UCSD-AML1 (cell line): Measurements from ENCODE around the gene LCNL1.
"Not testable (repeated sequence)": the region's sequence is repeated elsewhere in the genome, so short reads cannot be mapped to it uniquely, and the experiment has no call there.

Experiments used
- DNase-seq: peaks from one replicate; lab custom pipeline; 2025; ENCODE audit not compliant: unreplicated experiment; lab: John Stamatoyannopoulos, UW

The LCNL1 gene

DNA sequence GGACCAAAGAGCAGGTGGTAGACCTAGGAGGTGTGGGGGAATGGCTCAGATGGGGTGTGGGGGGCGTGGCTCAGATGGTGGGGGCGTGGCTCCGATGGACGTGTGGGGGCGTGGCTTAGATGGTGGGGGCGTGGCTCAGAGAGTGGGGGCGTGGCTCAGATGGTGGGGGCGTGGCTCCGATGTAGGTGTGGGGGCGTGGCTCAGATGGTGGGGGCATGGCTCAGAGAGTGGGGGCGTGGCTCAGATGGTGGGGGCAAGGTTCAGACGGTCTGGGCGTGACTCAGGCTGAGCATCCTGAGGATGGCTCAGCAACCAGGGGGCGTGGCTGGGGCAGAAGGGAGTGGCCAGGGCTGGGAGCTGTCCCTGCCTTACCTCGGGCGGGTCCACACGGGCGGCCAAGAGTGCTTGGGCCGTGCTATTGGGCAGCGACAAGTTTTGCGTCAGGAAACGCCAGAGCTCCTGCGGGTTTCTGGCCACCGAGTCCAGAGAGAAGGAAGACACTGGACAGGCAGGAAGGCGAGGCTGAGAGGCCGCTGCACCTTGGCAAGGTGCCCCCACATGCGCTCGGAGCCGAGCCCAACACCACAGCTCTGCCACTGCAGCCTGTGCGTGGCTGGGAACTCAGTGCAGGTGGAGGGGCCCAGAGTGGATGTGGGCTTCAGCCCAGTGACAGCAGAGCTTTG is 39.3 kb downstream of the LCNL1 start:
- peak; percentile 68 for DNase-seq

DNA sequence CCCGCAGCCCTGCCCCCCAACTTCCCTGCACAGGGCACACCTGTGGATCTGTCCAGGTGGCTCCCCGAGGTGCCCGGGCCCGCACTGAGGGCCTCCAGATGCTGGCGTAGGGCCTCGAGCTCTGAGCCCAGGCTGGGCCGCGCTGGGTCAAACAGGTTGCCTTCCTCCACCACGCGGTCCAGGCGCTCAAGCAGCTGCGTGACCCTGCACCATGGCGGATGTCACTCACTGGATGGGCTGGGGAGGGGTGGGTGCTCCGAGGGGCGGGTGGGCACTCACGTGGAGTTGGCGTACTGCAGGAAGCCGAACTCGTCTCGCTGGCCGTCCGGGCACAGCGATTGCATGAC is 39.8 kb downstream of the LCNL1 start:
- no peak for DNase-seq

- DNase-seq: no peak
Measured at GRCh38 chr9:137023157-137023556, 40.4 kb downstream of the LCNL1 start.

- no peak for DNase-seq
Measured at GRCh38 chr9:137023583-137023991, 40.8 kb downstream of the LCNL1 start.

DNA sequence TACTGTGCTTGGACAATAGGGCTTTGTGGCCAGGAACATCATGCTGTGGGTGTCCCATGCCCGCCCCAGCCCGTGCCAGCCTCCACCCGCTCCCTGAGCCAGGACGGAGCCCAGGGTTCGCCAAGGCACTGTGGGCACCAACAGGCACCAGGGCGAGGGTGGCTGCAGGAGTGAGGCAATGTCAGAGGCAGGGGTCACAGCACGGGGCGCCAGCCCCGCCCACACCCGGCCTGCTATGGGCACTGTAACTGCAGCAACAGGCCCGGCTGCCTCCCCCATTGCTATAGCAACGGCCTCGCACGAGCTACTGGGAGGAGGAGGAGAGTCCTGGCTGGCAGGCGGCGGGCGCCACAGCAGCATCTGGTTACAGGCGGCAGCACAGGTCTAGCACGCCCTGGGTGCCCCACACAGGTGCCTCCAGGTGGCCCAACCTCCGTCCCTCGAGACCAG is 42.7 kb downstream of the LCNL1 start:
- no peak for DNase-seq

DNA sequence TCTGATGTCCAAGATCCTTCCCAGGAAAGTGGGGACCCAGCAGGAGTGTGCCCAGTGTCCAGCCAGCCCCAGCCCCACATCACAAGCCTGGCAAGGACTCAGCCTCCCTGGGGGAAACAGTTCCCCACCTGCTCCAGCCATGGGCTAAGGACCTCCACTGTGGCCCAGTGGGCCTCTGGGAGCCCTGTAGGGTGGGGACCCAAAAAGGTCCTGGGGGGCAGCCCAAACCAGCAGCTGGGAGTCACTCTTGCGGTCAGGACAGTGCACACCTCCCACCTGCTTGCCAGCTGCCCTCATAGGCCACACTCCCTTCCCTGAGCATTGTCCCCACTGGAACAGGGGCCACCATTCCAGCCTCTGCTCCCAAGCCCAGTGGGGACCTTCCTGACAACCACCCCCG is 43.6 kb downstream of the LCNL1 start:
- no peak for DNase-seq

DNA sequence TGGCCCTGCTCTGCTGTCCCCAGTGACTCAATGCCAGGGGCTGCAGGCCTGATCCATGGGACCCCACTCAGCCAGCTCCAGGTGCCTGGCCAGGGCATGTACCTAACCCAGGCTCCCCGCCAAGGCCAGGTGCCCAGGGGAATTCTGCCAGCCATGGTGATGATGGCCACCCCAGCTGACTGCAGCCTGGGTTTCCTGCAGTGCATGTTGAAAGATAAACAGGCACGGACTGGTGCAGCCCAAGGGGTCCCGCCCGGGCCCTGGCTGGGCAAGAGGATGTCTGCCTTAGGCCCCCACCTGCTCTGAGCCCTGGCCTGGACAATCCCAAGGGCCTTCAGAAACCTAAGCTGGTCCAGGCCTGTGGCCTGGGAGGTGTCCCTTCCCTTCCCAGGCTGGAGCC is 44.0 kb downstream of the LCNL1 start:
- DNase-seq: no peak

GRCh38 chr9:137027369-137028262 is 44.8 kb downstream of the LCNL1 start, which contains the start of gene ABCA2:
ABCA2 (minus strand) TSS chr9:137028237; CDS start chr9:137028140, 97 bp downstream.
- no peak for DNase-seq

- DNase-seq: peak; percentile 84
Measured at GRCh38 chr9:137028263-137029057, 45.7 kb downstream of the LCNL1 start.

GRCh38 chr9:137029058-137029936 is 46.5 kb downstream of the LCNL1 start:
- peak; percentile 88 for DNase-seq

DNA sequence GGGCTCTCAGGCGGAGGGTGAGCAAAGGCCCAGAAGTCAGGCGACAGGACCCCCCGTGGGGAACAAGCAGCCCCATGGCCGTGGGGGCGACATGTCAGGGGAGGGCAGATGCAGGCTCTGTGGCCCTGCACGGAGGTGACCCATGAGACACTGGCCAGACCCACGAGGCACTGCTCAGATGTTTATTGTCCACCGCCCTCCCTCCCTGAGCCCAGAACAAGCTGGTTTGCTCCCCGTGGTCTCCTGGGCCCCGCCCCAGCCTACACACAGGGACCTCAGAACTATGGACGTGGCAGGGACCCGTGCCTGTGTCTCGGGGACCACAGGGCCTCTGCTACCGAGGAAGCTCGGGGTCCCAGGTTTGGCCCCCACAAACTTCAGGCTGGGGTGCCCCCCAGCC is 47.2 kb downstream of the LCNL1 start:
- DNase-seq: peak; percentile 55

DNA sequence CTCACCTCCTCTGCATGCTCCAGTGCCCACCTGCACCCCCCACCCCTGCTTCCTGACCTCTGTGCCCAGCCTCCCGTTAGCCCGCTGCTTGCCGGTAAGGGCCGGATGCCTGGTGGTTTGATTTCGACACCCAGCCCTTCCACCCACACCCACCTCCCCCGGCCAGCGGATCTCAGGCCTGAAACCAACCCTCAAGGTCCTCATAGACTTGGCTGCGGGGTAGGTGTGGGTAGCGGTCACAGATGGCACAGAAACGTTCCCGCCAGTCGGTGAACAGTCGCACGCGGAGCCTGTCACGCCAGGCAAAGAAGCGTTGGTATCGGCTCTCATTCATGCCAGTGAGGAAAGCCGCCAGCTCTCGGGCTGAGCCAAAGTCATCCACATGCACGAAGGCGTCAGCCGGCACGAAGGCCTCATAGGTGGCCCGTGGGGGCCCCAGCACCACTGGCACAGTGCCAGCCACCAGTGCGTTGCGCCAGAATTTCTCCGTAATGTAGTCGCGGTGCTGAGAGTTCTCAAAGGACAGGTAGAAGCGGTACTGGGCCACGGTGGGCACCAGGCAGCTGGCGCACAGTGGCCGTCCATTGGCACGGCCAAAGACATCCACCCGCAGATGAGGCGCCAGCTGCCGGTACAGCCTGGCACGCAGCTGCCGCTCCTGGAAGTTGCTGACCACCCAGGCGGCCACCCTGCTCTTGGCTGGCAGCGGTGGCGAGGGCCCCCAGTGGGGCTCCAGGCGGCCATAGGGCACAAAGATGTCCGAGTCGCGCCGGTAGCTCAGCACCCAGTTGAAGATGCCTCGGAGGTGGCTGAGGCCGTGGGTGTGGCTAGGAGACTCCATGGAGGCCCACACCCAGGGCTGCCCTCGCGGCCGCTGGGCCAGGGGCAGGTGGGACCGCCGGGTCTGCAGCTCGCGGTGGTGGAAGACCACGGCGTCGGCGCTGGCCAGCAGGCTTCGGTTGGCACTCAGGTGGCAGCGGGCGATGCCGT is 48.0 kb downstream of the LCNL1 start:
- peak; percentile 87 for DNase-seq

- peak; percentile 64 for DNase-seq
Measured at GRCh38 chr9:137031904-137032640, 49.3 kb downstream of the LCNL1 start, which contains the start of gene FUT7. FUT7 (minus strand) TSS chr9:137032088; CDS start chr9:137031991, 97 bp downstream.

GRCh38 chr9:137032858-137033257 is 50.1 kb downstream of the LCNL1 start:
- peak; percentile 69 for DNase-seq

GRCh38 chr9:137033481-137033880 is 50.7 kb downstream of the LCNL1 start:
- DNase-seq: not testable (repeated sequence)

DNA sequence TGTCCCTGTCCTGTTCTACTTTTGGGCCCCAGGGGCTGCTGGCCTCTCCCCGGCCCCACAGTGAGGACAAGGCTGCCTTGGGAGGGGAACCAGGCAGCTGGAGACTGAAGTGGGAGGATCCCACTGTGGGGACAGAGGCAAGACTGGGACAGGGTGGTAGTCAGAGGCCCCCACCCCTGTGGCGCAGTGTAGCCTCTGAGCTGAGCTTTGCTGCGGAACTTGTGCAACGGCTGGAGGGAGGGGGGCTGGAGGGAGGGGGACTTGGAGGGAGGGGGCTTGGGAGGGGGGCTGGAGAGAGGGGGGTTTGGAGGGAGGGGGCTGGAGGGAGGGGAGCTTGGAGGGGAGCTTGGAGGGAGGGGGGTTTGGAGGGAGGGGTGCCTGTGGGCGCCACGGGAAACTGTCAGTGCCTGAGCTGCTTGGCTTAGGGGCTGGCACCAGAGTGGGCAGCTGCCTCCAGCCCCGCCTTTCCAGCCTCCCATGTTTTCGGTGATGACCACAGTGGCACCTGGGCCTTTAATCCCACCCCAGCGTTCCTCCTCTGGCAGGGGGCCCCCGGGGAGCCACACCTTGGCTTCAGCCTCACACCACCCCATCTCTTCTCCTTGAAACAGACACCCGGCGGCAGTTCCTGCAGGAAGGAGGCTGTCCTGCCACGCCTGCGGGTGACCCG is 51.4 kb downstream of the LCNL1 start:
- DNase-seq: peak; percentile 47

DNA sequence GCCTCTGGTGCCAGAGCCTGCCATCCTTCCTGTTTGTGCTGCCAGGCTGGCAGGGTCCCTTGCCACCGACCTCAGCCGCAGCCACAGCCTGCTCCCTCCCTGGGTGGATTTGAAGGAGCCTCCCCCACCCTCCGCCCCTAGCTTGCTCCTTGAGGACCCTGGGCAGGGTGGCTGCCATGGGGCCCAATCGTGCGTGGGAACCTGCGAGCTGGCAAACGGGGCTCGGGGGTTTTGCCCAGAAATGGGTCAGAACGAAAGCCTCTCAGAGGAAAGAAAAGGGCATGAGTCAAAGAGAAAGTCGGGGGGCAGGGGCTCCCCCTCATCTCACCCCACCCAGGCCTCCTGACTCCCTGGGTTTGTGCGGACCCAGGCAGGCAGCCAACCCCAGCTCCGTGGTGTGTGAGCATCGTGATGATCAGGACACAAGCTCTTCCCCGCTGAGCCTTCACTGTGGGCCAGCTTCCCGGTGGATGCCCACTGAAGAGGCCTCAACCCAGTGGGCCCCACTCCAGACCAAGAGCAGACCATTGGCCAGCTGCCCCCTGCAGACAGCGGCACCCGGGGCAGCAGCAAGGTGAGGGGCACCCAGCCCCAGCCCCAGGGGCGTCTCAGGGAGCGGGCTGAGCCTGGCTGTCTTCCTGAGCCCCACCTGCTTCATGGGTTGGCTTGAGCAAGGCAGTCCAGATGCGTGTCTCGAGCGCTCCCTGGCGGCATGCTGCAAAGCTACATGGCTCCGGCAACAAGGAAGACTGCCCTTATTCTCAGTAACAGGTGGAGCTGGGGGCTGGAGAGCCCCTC is 52.1 kb downstream of the LCNL1 start:
- DNase-seq: peak; percentile 82
